Activated CD8-positive, alpha-beta memory T cell treated with anti-CD3 and anti-CD28 coated beads, Interleukin-2, amount 50 U/mL, for 48 hours (primary cell): ENCODE data around the gene ARHGEF16.

Source experiments
- DNase-seq: peaks from one replicate; pipeline ENCODE4 v3.0.0-alpha.2; 2020

ARHGEF16 gene

DNA sequence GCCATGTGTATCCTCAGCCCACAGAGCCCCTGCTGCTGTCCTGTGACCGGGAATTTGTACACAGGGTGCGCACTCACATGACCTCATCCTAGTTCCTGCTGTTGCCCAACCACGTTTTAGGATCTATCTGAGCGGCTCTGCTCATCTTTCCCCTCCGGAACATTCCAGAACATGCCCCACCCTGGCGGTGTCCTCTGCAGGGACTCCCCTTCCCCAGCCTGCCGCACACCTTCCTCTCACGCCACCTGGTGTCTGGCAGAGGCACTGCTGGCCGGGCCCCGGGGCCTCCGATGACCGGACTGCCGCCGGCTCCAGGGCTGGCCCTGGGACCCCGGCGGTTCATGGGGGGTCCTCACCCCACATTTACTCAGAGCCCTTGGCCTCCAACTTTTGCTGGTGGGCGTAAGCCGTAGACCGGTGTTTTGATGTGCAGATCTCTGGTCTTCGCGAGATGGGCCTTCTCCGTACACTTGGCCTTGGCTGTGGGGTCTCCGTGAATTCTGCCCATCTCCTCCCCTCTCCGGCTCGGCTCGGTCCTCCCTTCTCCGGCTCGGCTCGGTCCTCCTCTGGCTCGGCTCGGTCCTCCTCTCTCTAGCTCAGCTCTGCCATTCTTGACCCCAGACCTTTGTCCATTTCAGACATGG lies 29.5 kb downstream of the ARHGEF16 start:
- DNase-seq = peak; percentile 81

DNA sequence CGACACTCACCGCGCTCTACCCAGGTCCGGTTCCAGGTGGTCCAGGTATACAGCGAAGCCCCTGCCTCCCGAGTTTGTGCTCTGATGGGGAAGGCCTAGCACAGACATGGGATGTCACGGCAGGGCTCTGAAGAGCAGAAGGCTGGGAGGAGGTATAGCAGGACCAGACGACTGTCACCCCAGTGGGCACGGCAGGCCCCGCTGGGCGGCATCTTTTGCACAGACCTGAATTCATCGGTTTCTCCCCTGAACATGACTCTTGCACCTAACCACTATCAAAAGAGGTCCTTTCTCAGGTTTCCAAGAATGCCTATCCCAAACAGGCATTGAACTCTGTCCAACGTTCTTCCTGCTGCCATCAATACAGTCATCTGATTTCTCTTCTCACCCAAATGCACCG lies 30.6 kb downstream of the ARHGEF16 start:
- no peak for DNase-seq

DNA sequence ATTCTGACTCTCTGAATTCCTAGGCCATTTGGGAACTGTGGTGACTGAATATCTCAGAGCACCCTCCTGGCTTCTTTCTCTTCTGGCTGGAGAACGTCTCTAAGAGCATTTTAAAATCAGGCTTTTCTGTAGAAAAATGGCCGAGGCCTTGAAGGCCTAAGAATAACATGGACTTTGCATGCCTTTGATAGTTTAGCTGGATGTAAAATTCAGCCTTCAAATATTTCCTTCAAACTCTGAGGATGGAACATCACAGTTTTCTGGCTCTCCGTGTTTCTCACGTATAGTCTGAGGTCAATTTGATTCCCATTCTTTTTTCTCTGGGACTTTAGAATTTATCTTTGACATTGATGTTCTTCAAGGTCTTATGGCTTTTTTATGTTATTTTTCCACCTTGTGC lies 34.0 kb downstream of the ARHGEF16 start:
- DNase-seq = no peak

DNA sequence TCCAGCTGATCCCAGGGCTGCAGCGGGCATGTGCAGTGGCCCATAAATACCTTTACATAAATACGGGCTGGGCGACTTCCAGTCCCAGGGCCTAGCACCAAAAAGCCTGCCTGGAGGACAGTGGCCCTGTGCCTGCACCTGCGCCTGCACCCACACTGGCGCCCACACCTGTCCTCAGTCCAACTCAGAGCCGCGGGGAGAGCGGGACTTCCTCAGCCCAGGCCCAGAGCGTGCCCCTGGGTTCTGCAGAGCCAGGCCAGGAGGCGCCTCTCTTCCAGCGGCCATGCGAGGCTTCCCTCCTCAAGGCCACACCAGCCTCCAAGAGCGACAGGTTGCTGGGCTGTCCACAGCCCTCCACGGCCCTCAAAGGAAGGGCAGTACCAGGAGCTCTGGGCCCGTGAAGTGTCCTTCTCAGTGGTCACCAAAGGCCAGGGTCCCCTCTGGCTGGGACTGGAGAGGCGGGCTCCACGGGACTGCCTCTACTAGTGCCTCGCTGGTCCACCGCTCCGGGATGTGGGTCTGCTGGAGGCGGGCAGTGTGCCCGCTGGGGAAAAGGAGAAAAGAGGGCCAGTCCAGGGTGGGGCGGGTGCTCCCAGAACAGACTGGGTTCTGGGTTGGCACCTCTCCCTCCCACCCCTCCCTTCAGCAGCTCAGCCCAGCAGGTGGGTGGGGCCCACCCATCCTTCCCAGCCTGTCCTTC lies 35.7 kb downstream of the ARHGEF16 start:
- no peak for DNase-seq

DNA sequence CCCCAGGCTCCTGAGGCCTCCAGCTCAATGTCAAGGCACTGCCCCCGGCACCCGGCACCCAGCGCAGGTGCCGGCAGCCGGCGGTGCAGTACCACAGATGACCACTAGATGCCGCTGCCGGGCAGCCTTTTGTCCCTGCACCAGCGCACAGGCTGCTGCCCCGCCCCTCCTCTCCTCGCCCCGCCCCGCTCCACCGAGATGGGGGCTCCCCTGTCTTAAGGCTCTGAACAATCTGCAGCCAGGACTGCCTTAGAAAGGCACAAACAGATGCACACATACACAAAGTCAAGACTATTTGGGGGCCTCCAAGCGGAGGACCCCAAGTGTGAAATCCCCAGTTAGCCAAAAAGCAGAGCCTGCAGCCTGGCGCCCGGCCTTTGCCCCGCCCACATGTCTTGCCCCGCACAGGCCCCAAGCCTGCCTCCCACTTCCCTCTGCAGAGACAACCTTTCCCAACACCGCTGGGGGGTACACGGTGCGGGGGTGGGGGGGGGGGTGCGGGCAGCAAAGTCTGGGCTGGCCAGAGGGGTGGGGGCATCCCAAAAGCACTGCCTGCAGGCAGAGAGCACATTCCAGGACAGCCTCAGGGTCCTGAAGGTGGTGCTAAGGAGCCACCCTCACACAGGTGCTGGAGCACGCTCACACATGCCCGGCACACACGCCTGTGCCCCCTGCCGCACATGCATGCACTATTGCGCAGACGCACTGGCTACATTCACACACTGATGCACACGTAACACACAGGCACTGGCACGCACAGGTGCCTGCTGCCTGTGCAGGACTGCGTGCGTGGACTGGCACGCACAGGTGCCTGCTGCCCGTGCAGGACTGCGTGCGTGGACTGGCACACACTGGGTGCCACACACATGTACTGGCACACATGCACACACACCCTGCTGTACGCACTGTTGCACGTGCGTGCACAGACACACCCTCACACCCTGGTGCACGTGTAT lies 37.1 kb downstream of the ARHGEF16 start:
- DNase-seq = peak; percentile 98

DNA sequence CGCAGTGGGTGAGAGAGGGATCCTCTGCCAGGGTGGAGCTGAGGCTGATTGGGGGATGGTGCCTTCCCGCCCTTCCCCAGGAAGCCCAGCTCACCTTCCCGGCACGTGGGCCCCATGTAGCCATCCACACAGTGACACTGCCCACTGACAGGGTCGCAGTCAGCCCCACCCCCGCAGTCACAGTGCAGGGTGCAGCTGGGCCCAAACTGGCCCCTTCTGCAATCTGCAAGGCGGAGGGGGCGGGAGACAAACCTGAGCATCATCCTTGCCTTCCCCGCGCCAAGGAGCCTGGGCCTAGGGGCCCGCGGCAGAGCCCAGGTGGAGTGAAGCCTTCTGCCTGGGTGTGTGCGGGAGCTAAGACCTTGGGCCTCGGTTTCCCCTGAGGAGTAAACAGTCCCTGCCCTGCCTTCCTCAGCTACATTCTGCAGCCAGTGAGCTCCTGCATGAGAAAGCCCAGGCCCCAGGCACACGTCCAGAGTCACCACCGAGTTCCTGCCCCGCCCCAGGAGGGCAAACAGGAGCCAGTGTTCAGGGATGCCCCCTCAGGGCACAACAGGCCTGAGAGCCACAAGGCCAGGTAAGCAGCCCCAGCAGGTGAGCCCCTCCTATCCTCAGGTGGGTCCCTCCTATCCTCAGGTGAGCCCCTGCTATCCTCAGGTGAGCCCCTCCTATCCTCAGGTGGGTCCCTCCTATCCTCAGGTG lies 38.2 kb downstream of the ARHGEF16 start:
- DNase-seq = no peak

DNA sequence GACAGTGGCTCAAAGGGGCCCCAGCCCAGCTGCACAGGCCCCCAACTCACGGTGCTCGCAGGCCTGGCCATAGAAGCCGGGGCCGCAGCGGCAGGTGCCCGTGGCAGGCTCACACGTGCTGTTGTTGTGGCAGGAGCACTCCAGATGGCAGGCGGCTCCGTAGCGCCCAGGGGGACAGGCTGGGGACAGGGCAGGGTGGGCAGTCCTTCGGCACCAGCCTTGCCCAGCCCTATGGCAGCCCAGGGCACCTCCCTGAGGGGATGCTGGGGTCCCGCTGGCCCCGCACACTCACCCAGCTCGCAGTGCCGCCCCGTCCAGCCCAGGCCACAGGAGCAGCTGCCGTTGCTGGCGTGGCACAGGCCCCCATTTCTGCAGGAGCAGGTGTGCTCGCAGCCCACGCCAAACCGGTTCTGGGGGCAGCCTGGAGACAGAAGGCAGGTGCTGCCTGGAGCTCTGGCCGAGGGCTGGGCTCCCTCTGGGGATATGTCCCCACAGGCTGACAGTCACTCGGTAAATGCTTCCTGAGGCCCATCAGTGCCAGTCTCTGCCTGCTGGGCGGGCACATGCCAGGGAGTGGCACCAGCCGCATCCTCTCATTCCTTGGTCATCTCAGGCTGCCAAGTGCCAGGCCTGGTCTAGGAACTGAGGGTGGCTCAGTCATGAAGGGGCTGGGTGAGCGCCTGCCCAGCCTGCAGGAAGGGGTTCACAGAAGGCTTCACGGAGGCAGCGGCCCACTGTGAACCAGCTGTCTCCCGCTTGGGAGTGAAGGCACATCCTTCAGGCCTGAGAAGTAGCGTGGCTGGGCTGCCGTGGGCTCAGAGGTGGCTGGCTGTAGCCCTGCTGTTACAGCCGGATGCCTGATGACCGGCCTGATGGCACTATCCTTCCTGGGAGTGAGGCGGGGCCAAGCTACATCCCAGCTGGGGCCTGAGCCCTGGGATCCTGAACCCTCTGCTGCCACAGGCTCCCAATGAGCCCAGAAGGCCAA lies 40.1 kb downstream of the ARHGEF16 start:
- DNase-seq = no peak

DNA sequence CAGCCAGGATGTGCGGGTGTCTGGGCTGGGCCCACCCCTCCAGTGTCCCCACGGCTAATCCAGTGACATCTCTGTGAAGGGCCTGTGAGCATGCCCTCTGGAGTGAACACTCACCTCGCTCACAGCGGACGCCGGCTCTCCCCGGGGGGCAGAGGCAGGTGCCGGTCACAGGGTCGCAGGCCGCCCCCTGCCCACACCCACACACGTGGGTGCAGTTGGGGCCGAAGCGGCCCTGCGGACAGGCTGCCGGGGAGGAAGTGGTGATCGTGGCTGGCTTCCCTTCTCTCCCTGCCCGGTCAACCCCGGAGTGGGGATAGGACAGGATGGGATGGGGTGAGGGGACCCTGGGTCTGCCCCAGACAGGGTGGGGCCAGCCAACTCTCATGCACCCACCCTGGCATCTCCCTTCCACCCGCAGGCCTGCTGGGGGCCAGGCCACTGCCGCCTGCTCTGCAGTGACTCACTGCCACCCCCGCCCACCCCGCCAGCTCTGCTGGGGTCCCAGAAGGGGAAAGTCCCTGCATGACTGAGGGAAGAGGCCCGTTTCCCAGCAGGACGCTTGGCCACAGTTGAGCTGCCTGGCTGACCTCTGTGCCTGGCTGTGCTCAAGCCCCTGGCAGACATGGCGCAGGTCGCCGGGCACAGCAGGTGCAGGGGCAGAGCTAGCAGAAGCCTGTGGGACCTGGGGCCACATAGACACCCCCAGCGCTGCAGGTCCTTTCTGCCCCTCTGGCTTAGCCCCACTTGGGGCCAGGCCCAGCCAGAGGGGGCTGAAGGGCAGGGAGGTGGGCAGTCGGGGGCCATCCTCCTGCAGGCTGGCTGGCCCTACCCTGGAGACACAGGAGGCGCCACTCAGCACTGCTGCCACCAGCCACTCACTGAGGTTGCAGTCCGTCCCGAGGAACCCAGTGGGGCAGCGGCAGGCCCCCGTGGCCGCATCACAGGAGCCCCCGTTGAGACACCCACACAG lies 41.6 kb downstream of the ARHGEF16 start:
- DNase-seq = no peak

DNA sequence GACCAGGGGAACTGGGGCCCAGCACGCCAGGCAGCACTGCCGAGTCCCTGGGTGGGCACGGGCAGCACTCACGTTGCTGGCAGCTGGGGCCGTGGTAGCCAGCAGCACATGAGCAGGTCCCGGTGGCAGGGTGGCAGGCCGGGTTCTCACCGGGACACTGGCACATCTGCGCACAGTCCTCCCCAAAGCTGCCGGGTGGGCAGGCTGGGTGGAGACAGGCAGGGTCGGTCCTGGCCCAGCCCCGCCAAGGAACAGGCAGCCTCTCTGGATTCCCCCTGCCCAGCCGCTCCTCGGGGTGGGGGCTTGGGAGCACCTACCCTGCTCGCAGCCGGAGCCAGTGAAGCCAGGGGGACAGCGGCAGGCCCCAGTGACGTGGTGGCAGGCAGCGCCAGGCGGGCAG lies 42.5 kb downstream of the ARHGEF16 start:
- DNase-seq = no peak

DNA sequence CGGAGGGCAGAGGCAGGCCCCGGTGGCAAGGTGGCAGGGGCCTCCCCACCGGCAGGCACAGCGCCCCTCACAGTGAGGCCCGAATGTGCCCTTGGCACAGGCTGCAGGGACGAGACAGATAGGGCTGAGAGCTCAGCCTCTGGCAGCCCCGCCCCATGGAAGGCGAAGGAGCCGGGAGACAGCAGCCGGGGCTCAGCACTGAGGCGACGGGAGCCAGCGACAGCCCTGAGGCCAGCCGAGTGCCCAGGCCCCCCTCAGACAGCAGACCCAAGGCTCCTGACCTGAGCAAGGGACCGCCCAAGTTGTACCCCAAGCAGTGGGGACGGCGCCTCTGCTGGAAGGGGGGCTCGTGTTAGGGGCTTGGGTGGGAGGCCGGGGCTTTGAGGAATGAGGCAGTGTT lies 43.1 kb downstream of the ARHGEF16 start:
- DNase-seq = no peak

DNA sequence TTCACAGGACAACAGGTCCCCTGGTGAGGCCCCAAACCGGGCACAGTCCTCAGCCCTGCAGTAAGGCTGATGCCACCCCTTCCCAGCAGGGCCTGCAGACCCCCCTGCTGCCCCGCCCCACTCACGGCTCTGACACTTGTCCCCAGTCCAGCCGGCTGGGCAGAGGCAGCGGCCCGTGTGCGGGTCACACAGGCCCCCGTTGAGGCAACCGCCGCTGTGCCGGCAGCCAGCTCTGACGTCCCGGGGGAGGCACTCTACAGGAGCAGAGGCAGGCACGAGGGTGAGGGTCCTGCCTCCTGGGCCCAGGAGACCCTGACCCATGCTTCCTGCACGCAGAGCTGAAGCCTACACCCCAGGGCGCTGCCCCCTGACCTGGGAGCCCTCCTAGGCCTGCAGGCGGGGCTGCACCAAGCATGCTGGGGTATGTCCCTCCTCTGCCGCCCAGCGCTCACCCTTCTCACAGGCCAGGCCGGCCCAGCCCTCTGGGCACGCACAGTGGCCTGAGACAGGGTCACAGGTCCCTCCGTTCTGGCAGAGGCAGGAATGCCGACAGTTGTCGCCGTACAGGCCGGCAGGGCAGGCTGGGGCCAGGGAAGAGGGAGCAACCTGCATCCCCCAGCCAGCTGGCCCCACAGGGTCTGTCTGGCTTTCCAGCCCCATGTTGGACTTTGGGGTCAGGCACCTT lies 43.9 kb downstream of the ARHGEF16 start:
- DNase-seq = no peak

DNA sequence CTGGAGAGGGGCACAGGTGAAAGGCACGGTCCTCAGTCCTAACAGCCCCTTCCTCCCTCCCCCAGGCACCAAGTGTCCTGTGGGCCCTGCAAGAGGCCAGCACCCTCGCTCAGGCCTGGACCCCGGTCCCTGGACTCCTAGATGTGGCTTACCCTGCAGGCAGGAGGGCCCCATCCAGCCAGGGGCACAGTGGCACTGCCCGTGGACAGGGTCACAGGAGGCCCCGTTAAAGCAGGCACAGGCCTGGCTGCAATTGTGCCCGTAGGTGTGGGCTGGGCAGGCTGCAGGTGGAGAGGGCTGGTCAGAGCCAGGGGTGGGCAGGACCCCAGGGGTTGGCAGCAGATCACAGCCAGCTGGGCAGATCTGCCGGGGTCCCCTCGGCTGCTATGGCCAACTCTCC lies 44.5 kb downstream of the ARHGEF16 start:
- no peak for DNase-seq

DNA sequence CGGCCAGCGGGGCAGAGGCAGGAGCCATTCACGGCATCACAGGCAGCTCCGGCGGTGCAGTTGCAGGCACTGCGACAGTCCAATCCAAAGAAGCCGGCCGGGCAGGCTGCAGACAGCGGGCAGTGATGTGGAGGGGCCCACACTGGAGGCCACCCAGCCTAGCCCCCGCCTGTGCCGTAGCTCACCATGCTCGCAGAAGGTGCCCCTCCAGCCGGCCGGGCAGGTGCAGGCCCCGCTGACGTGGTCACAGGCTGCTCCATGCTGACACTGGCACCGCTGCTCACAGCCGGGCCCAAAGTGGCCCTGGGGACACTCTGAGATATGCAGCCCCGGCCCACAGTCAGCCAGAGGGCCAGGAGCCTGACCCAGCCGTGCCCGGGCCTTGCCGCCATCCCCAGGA lies 45.1 kb downstream of the ARHGEF16 start:
- no peak for DNase-seq

DNA sequence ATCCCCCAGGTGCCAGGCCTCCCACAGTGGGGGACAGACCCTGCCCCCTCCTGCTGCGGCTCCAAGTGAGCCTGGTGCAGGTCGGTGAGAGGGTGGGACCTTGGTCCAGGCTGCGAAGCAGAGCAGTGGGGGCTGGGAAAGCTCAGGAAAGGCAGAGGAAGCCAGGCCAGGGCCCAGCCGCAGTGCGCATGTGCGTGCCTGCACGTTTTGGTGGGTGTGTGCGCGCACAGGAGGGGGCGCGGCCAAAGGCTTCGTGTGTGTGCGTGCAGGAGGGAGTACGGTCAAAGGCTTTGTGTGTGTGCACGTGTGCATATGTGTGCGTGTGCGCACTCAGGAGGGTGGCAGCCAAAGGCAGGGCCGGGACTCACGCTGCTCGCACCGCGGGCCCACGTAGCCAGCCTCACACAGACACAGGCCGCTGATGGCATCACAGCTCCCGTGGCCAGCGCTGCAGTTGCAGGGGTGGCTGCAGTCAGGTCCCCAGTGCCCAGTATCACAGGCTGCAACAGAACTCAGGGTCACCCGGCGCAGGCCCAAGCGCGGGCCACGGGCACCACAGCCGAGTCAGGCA lies 45.9 kb downstream of the ARHGEF16 start:
- DNase-seq = no peak

DNA sequence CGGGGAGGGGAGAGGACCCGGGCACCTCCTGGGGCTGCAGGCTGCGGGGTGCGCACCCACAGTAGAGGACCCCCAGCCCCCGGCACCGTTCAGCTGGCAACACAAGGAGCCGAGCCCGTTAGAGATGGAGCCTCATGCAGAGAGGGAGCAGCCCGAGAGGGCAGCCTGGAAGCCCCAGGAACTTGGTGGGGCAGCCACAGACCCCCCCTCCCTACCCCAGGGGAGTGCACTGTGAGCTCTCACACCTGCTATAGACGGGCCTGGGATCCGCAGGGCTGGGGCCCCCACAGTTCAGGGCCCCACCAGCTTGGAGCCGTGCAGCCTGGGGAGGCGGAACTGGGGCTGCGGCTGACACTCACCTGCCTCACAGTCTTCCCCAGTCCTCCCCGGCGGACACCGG lies 47.0 kb downstream of the ARHGEF16 start:
- no peak for DNase-seq

DNA sequence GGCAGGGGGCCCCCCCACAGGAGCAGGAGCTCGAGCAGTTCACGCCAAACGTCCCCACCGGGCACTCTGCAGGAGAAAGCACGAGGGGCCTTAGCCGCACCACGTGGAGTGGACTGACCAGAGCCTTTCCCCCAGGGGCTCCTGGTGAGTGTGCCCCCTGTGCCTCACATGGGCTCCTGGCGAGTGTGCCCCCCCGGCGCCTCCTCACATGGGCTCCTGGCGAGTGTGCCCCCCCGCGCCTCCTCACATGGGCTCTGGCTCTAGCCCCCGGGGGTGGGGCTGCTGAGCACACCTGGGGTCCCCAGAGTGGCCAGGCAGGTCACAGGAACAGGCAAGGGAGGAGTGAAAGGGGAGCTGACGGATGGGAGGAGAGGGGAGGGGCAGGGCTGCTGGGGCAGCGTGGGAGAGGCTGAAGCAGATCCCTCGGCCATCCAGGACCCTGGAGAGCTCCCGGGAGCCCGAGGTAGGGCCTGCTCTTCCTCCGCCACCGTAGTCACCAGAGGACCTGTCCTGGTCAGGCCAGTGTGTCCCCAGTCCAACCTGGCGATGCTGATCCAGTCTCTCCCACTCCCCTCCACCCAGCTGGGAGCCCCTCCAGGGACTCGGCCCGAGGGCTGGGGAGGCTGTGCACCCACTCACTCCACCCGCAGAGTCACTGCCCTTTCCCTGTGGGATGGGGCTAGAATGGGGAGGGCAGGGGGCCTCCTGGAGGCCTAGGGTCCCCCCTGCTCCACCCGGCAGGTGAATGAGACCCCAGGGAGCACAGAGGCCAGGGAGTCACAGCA lies 47.6 kb downstream of the ARHGEF16 start:
- no peak for DNase-seq

DNA sequence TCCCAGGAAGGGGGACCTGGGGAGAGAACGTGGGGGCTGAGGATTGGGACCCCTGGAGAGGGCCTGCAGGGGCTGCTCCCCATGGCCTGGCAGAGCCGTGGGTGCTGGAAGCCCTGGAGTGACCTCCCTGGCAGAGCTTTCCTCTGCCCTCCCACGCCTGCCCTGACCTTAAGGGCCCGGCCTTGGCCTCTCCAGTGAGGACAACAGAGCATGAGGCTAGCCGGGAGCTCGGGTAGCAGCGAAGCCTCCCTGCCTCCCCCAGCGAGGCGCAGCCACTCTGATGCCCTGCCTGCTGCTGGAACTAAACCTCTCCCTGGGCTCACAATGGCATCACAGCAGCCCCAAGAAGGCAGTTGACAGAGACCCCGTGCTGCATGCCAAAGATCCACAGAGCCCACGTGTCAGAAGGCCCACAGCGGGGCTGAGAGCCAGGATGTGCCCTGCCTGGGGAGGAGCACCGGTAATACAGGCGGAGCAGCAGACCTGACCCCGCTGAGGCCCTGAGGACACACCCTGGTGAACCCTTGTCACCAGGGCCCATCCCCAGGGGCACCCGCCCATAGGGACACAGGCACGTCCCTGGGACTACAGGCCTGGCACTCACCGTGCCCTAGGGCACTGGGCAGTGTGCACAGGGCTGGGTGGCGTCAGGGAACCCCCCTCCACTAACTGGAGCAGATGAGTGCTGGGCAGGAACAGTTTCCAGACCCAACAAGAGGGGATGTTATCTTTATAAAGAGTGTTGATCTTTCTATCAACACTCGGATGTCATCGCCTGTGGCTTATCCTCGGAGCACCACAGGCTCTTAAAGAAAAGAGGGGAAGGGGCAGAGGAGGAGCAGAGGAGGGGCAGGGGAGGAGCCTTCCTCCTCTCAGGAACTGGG lies 48.4 kb downstream of the ARHGEF16 start:
- DNase-seq = no peak

DNA sequence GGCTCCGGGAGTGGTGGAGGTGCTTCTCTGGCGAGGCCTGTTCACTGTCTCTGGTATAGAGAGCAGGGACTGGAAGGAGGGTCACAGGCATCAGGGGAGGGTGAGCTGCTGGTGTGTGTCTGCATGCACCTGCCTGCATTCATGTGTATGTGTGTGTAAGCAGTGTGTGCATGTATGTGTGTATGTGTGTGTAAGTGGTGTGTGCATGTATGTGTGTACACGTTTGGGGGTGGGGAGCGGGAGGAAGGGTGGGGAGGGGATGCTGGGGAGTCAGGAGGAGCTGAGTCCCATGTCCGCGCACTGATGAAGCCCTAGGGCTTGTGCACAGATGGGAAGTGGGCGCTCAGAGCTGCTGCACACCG lies 49.0 kb downstream of the ARHGEF16 start:
- no peak for DNase-seq
